Right lobe of liver (tissue), 6 donors: ENCODE measurements around the gene KCNA2. TPM values are rescaled to one million over a fixed set of nuclear protein-coding genes. Genes with fewer than 3 reads are reported as not detected.
A peak's percentile ranks its signal among the peaks of the same experiment; 100 is the strongest.

ENCODE experiments used
- ATAC-seq, 4 donors: fragments of 200-7000 bp; cut with Tn5 transposase; one replicate each; pipeline ENCODE4 v1.9.1; 2020; ENCODE audit warnings: mild to moderate bottlenecking in 4 of 4, moderate library complexity in 4 of 4
- DNase-seq, 3 donors: peaks; one replicate each; pipeline ENCODE4 v3.0.0-alpha.2; 2020
- H3K27ac ChIP-seq, 3 donors: fragments of 200-600 bp; one replicate each; pipeline ENCODE4 v1.8.0; 2022
- H3K27me3 ChIP-seq, 2 donors: fragments of 200-600 bp; one replicate each; pipeline ENCODE4 v1.8.0; 2022
- H3K36me3 ChIP-seq, 4 donors: fragments of 200-600 bp; sonication (generic) in 1 of 4; one replicate each; pipeline versions ENCODE4 v1.5.1 to v1.8.0; 2017 to 2022; ENCODE audit warnings: control low read depth in 1 of 4
- H3K4me1 ChIP-seq, 4 donors: fragments of 200-600 bp; sonication (generic) in 1 of 4; one replicate each; pipeline versions ENCODE4 v1.5.1 to v1.8.0; 2017 to 2022; ENCODE audit warnings: control low read depth in 1 of 4
- H3K4me3 ChIP-seq, 3 donors: fragments of 200-600 bp; one replicate each; pipeline ENCODE4 v1.8.0; 2022
- H3K9me3 ChIP-seq, 4 donors: fragments of 200-600 bp; sonication (generic) in 1 of 4; one replicate each; pipeline versions ENCODE4 v1.5.1 to v1.8.0; 2017 to 2022; ENCODE audit warnings: control low read depth in 1 of 4
- POLR2A ChIP-seq: fragments of 450-650 bp; IDR thresholded peaks from one replicate; pipeline ENCODE4 v1.6.1; 2017; ENCODE audit warnings: antibody characterized with exemption, mild to moderate bottlenecking
- WGBS: methylation state at CpG from one replicate; pipeline ENCODE4 v1.1.6; 2018; ENCODE audit warnings: low coverage, low lambda C conversion rate; ENCODE audit not compliant: insufficient coverage; ENCODE audit errors: missing lambda C conversion rate; 5-methylcytosine and 5-hydroxymethylcytosine counted together
- intact Hi-C, 2 donors: fragments of 100-400 bp; cut with DNase I; formaldehyde crosslinking; loops; one replicate each; pipeline versions ENCODE4 v1.11.2 to v1.14.1; 2022
- total RNA-seq, 6 experiments: library from RNA; depleted of rRNA in 2 of 6; stranded (reverse); fragments of >200 nt in 2 of 6; fragmentation: NEBNext Ultra II Directional in 3 of 6; extraction: Animal tissue kit (Norgen Biotek cat#: 25700) in 3 of 6; gene quantifications; one replicate each; pipeline versions ENCODE4 v1.1.0 to v1.2.4, GENCODE V29; 2016 to 2023
- TF ChIP-seq, protein P1 (sequence below), 4 donors: fragments of 200-600 bp in 3 of 4; fragments of 450-650 bp in 1 of 4; IDR thresholded peaks; one replicate each; pipeline versions ENCODE4 v1.5.1 to v1.8.0; 2016 to 2022; ENCODE audit warnings: antibody characterized with exemption in 4 of 4, mild to moderate bottlenecking in 2 of 4
- donor health status: DM: no; HTN: yes; CAD: no.
- donor health status: DM: no; HTN: no; CAD: no.
- donor health status: DM: no; HTN: no; CAD: no.
- donor health status: DM: no; HTN: yes; CAD: no.
- donor health status: DM: no; HTN: yes; CAD: no.

Gene KCNA2
- total RNA-seq, 6 experiments from 2014 or later, result 0.04 to 0.10 (median 0.07) TPM; not detected in 3

DNA sequence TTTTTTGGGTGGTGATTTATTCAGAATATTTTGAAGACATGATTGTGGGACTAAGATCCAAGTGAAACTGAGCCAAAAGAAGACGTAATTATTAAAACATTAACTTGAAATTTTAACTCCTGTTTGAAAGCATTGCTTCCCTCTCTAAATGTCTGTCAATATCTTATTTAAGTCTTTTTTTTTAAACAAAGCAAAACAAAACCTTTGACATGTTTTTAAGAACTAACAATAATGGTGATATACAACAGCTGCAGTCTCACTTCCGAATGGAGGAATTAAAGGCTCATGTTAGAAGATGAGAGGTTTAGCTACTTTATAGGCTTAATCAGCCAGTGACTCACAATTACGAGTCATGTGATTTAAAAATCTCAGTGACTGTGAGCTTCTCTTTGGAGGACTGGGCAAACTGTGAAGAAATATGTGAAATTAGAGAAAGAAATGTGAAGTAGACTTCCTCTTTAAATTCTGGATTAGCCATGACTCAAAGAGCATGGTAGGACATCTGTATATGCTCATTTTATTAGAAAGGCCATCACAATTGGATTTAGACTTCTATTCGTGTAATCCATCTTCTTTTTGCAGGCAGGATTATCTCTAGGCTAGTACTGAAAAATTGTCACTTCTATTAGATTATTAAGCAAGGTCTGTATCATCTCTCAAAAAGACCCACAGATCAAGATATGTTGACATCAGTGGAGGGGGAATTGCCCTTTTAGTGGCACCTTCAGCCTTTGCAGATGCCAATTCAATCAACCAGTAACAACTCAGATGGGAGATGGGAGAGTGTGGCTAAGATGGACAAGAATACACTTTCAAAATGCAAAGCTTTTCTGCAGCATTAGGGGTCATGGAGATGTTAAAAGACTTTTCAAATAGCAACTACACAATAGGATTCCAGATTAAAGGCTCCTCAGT, 39.9 kb upstream of the KCNA2 start:
- intact Hi-C loops, result no loop called here
- DNase-seq (no peak), ATAC-seq (peak in 1 of 4 donors; percentile 50)
- WGBS, result 34% methylated on average over 4 of the region's 4 CpGs
- no peaks in the 10 kb centered on the region for H3K4me1 ChIP-seq
- H3K9me3 ChIP-seq, result no peaks in the 10 kb centered on the region
- no peak overlapping the region for H3K27ac ChIP-seq
- no peaks in the 10 kb centered on the region for H3K27me3 ChIP-seq
- H3K4me3 ChIP-seq, result no peak overlapping the region
- no peaks in the 10 kb centered on the region for H3K36me3 ChIP-seq
- no peak for TF ChIP-seq POLR2A
- TF ChIP-seq, protein P1, sequence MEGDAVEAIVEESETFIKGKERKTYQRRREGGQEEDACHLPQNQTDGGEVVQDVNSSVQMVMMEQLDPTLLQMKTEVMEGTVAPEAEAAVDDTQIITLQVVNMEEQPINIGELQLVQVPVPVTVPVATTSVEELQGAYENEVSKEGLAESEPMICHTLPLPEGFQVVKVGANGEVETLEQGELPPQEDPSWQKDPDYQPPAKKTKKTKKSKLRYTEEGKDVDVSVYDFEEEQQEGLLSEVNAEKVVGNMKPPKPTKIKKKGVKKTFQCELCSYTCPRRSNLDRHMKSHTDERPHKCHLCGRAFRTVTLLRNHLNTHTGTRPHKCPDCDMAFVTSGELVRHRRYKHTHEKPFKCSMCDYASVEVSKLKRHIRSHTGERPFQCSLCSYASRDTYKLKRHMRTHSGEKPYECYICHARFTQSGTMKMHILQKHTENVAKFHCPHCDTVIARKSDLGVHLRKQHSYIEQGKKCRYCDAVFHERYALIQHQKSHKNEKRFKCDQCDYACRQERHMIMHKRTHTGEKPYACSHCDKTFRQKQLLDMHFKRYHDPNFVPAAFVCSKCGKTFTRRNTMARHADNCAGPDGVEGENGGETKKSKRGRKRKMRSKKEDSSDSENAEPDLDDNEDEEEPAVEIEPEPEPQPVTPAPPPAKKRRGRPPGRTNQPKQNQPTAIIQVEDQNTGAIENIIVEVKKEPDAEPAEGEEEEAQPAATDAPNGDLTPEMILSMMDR (IDR thresholded peaks at IDR 0.05), result no peak

DNA sequence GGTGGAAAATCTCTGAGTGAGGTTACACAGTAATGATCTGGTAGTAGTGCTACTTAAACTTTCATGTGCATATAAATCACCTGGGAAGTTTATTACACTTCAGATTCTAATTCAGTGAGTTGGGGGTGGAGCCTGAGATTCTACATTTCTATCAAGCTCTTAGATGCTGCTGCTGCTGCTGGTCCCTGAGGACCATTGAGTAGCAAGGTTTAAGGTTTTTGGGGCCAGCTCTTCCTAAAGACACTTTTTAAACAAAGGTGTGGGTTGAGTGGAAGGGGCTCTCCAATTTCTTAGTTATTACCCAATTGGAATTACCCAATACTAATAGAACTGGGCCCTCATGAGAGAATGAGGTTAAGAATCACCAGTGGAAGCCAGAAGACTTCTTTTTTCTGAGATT, 39.1 kb upstream of the KCNA2 start:
- Histone ChIP-seq H3K4me3 (no peak overlapping the region), H3K27ac (no peak overlapping the region), H3K4me1 (no peaks in the 10 kb centered on the region), H3K27me3 (no peaks in the 10 kb centered on the region), H3K36me3 (no peaks in the 10 kb centered on the region), H3K9me3 (no peaks in the 10 kb centered on the region)
- DNase-seq, result no peak
- no peak for TF ChIP-seq POLR2A
- TF ChIP-seq, protein P1 (IDR thresholded peaks at IDR 0.05), result no peak
- intact Hi-C loops, result no loop called here
- no peak for ATAC-seq

DNA sequence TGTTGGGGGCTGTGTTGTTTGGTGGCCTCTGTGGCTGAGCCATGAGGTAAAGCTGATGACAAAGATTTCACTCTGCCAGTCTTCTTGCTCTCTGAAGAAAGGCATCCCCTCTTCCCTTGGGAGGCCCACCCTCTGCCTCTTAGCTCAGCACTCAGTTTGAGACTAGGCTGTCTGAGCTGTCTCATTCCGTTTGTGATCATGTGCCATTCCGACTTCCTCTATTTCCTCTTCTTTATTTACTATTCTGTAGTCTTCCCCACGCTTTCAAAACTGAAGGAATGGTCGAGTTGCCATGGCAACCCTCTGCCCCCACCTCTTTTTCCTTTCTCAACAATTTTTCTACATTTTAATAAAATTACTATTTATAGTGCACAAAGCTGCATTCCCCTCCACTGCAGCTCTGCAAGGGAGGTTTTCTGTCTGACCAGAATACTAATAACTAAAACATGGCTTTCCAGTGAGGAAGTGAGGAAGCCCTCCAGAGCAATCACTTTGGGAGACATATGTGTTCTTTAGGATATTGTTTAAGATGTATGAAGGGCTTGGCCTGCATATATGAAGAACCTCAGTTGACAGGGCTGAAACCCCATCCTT, 37.8 kb upstream of the KCNA2 start:
- Histone ChIP-seq H3K27me3 (no peaks in the 10 kb centered on the region), H3K4me3 (no peak overlapping the region), H3K36me3 (no peaks in the 10 kb centered on the region), H3K27ac (no peak overlapping the region), H3K4me1 (no peaks in the 10 kb centered on the region), H3K9me3 (no peaks in the 10 kb centered on the region)
- DNase-seq, result no peak
- TF ChIP-seq POLR2A, result no peak
- TF ChIP-seq, protein P1 (IDR thresholded peaks at IDR 0.05), result no peak
- ATAC-seq, result peak in 2 of 4 donors; percentile 47 to 54
- intact Hi-C loops, result no loop called here
- WGBS, result 18% methylated on average over 4 of the region's 4 CpGs

- DNase-seq (no peak), ATAC-seq (peak in 1 of 4 donors; percentile 25)
- no peaks in the 10 kb centered on the region for H3K27me3 ChIP-seq
- no peak overlapping the region for H3K4me3 ChIP-seq
- H3K27ac ChIP-seq, result no peak overlapping the region
- TF ChIP-seq POLR2A, result no peak
- TF ChIP-seq, protein P1 (IDR thresholded peaks at IDR 0.05), result no peak
- no peaks in the 10 kb centered on the region for H3K4me1 ChIP-seq
- no peaks in the 10 kb centered on the region for H3K9me3 ChIP-seq
- no peaks in the 10 kb centered on the region for H3K36me3 ChIP-seq
- intact Hi-C loops, result loop anchor here in 1 of 2 donors (10.0 kb wide), 1 partner anchor 135 kb away; no protein-coding TSS in a partner anchor
- 13% methylated on average over 2 of the region's 2 CpGs for WGBS
These were observed 33.7 kb upstream of the KCNA2 start for GRCh38 chr1:110639724-110640386.
